WI38 (cell line): Measurements from ENCODE around the gene NRIP2.

ENCODE experiments used
- H3K4me3 ChIP-seq: 2 replicates; pipeline ENCODE4 v1.5.1; 2011; ENCODE audit warnings: low read depth, mild to moderate bottlenecking, control low read depth, low read length
- TF ChIP-seq, protein P1 (sequence below): IDR thresholded peaks from 2 replicates; pipeline ENCODE4 v1.5.1; 2012; ENCODE audit warnings: low read depth, mild to moderate bottlenecking, control low read depth, low read length

NRIP2 gene

DNA sequence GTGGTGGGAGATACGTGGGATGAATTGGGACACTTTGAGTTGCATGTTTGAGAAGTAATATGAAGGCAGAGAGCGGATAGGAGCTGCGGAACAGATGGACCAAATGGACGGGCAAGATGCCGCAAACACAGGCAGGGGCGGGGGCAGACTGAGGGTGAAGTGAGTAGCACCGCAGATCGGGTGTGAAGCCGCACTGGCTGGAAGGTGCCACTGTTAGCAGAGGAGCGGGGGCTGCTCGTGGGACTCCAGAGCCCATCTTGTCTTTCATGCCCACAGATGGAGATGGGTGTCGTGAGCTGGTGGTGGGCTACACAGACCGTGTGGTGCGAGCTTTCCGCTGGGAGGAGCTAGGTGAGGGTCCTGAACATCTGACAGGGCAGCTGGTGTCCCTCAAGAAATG lies 15.0 kb downstream of the NRIP2 start:
- no peak overlapping the region for H3K4me3 ChIP-seq
- TF ChIP-seq, protein P1, sequence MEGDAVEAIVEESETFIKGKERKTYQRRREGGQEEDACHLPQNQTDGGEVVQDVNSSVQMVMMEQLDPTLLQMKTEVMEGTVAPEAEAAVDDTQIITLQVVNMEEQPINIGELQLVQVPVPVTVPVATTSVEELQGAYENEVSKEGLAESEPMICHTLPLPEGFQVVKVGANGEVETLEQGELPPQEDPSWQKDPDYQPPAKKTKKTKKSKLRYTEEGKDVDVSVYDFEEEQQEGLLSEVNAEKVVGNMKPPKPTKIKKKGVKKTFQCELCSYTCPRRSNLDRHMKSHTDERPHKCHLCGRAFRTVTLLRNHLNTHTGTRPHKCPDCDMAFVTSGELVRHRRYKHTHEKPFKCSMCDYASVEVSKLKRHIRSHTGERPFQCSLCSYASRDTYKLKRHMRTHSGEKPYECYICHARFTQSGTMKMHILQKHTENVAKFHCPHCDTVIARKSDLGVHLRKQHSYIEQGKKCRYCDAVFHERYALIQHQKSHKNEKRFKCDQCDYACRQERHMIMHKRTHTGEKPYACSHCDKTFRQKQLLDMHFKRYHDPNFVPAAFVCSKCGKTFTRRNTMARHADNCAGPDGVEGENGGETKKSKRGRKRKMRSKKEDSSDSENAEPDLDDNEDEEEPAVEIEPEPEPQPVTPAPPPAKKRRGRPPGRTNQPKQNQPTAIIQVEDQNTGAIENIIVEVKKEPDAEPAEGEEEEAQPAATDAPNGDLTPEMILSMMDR: no peak

- H3K4me3 ChIP-seq: peak overlapping the region; percentile 82
- TF ChIP-seq, protein P1: peak; percentile 58
These were observed 21.3 kb downstream of the NRIP2 start for GRCh38 chr12:2813214-2814185.

GRCh38 chr12:2812290-2813213 lies 22.3 kb downstream of the NRIP2 start, which contains the start of gene ITFG2:
TSS of gene ITFG2 (plus strand) at chr12:2812668. CDS start at chr12:2812761, 93 bp downstream.
- TF ChIP-seq, protein P1: no peak
- H3K4me3 ChIP-seq: peak within 1 kb of the TSS; percentile 82

GRCh38 chr12:2811801-2812200 lies 23.0 kb downstream of the NRIP2 start:
- TF ChIP-seq, protein P1: no peak
- H3K4me3 ChIP-seq: peak overlapping the region; percentile 82

DNA sequence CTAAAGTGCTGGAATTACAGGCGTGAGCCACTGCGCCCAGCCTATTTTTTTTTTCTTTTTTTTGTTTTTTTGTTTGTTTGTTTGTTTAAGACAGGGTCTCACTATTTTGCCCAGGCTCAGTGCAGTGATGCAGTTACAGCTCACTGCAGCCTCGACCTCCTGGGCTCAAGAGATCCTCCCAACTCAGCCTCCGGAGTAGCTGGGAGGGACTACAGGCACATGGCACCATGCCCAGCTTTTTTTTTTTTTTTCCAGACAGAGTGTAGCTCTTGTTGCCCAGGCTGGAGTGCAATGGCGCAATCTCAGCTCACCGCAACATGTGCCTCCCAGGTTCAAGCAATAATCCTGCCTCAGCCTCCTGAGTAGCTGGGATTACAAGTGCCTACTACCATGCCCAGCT lies 28.1 kb downstream of the NRIP2 start:
- no peak overlapping the region for H3K4me3 ChIP-seq
- TF ChIP-seq, protein P1: no peak

DNA sequence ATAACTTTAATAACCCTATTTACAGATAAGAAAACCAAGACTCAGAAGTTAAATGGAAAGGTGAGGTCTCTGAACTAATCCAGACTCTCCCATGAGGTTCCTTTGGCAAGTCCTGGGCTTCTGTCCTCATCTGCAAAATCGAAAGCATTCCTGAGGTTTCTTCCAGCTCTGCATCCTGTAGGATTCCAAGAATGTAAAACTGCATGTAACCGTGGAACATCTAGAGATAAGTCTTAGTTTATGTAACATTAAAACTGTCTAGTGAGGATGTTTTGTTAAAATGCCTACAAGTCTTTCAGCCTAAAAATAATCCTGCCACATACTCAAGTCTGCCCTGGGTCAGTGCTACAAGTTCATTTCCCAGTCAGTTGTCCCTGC lies 29.7 kb downstream of the NRIP2 start:
- TF ChIP-seq, protein P1: no peak
- no peak overlapping the region for H3K4me3 ChIP-seq
